SK-N-SH treated with all-trans-retinoic acid at 6 μM for 48 hours (cell line): Measurements from ENCODE around the gene CLCN3.

Source experiments
- CSDC2 ChIP-seq: fragments of 250-450 bp; sonication (Bioruptor Pico); IDR thresholded peaks from 2 replicates; pipeline ENCODE4 v1.5.0; 2020; ENCODE audit warnings: mild to moderate bottlenecking, moderate library complexity
- GLIS3 ChIP-seq: fragments of 250-450 bp; sonication (Bioruptor Pico); IDR thresholded peaks from 2 replicates; pipeline ENCODE4 v1.5.0; 2020; ENCODE audit warnings: mild to moderate bottlenecking, moderate library complexity
- PATZ1 ChIP-seq: fragments of 250-450 bp; sonication (Bioruptor Pico); IDR thresholded peaks from 2 replicates; pipeline ENCODE4 v1.8.0; 2020; ENCODE audit warnings: mild to moderate bottlenecking, moderate library complexity, borderline replicate concordance
- RARB ChIP-seq: fragments of 250-450 bp; sonication (Bioruptor Pico); IDR thresholded peaks from 2 replicates; pipeline ENCODE4 v1.8.0; 2021; ENCODE audit warnings: mild to moderate bottlenecking, moderate library complexity
- TCF4 ChIP-seq: fragments of 250-450 bp; sonication (Bioruptor Pico); IDR thresholded peaks from 2 replicates; pipeline ENCODE4 v1.8.0; 2021; ENCODE audit warnings: mild to moderate bottlenecking, moderate library complexity, borderline replicate concordance
- ZC3H10 ChIP-seq: fragments of 250-450 bp; sonication (Bioruptor Pico); IDR thresholded peaks from 2 replicates; pipeline ENCODE4 v1.5.1; 2021; ENCODE audit warnings: mild to moderate bottlenecking, moderate library complexity
- ZFP3 ChIP-seq: fragments of 250-450 bp; sonication (Bioruptor Pico); IDR thresholded peaks from 2 replicates; pipeline ENCODE4 v1.5.0; 2020; ENCODE audit warnings: mild to moderate bottlenecking, moderate library complexity
- ZNF70 ChIP-seq: fragments of 450-650 bp; formaldehyde crosslinking; IDR thresholded peaks from 2 replicates; pipeline ENCODE4 v1.5.0; 2020; ENCODE audit warnings: mild to moderate bottlenecking, moderate library complexity

- no peak for TF ChIP-seq CSDC2
- no peak for TF ChIP-seq ZNF70
- TF ChIP-seq PATZ1 (CRISPR knock-in tag): no peak
- TF ChIP-seq ZC3H10 (CRISPR knock-in tag): no peak
- TF ChIP-seq RARB (CRISPR knock-in tag): no peak
- no peak for TF ChIP-seq ZFP3 (CRISPR knock-in tag)
- TF ChIP-seq GLIS3 (CRISPR knock-in tag): no peak
- no peak for TF ChIP-seq TCF4 (CRISPR knock-in tag)
These were observed 107.2 kb downstream of the CLCN3 start for GRCh38 chr4:169727616-169728015.
